Measurements from ENCODE around the gene RNF26.

- TF ChIP-seq CTCF (IDR thresholded peaks at IDR 0.05; ENCODE audit: poor library complexity) (no peak), EZH2 (IDR thresholded peaks at IDR 0.05; ENCODE audit: borderline replicate concordance) (no peak), EZH2phosphoT487 (IDR thresholded peaks at IDR 0.05; ENCODE audit: low read depth, severe bottlenecking, unreplicated experiment) (no peak)
These were observed 17.4 kb upstream of the RNF26 start, which contains the start of gene MCAM for GRCh38 chr11:119316729-119317591.

Data from hepatocyte (in vitro differentiated cells).